Effector CD4-positive, alpha-beta T cell (primary cell): ENCODE data around the gene TGM1.
"Not testable (repeated sequence)": the region's sequence is repeated elsewhere in the genome, so short reads cannot be mapped to it uniquely, and the experiment has no call there.

Source experiments
- DNase-seq: peaks from one replicate; pipeline ENCODE4 v3.0.0-alpha.2; 2020

The TGM1 gene

DNA sequence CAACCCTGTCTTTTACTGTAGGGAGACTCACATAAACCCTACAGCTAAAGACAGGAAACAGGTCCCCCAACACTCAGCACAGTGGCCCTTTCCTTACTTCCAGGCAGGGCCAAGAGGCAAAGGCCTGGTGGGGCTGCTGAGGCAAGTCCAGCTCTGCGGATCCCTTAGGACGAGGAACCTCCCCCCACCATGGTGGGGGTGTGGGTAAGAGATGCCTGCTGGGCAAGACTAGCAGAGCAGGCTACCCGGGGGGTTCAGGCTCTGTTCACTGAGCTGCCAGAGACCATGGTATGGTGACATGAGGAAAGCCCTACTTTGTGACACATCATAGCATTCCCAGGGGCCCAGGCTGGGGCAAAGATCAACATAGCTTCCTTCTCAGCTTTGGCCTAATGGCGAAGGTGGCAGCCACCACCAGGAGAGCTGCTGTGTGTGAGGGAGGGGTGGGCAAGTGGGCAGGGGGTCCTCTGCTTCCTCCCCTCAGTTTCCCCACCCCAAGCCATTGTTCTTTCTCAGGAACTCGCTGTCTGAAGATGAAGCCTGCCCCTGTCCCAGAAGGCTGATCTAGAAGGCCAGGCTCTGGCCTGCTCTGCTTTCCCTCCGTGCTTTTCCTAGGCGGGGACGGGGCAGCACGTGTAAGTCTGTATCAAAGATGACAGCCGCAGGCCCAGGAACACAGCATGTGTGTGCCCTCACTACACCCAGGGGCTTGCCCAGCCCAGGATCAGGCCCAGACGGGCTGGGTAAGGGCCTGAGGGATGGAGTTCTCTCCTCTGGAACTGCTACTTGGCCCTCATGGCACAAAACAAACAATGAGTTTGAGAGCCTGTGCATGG is 10.5 kb downstream of the TGM1 start:
- no peak for DNase-seq

GRCh38 chr14:24251880-24252288 is 11.1 kb downstream of the TGM1 start:
- no peak for DNase-seq

DNA sequence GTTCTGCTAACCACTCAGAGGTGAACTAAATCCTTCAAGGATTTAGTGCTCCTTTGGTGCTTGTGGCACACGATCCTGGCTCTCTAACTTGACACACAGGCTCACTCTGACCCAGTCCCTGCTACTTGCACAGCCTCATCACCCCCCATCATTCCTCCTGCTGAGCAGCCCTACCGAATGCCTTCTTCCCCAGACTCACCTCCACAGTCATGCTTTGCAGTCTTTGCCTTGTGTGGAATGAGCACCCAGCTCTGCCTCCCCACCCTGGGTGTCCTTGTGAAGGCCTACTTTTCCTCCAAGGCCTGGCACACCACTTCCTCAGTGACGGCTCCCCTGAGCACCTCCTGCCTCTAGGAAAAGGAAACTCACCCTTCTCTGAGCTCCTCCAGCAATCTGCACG is 12.6 kb downstream of the TGM1 start:
- no peak for DNase-seq

DNA sequence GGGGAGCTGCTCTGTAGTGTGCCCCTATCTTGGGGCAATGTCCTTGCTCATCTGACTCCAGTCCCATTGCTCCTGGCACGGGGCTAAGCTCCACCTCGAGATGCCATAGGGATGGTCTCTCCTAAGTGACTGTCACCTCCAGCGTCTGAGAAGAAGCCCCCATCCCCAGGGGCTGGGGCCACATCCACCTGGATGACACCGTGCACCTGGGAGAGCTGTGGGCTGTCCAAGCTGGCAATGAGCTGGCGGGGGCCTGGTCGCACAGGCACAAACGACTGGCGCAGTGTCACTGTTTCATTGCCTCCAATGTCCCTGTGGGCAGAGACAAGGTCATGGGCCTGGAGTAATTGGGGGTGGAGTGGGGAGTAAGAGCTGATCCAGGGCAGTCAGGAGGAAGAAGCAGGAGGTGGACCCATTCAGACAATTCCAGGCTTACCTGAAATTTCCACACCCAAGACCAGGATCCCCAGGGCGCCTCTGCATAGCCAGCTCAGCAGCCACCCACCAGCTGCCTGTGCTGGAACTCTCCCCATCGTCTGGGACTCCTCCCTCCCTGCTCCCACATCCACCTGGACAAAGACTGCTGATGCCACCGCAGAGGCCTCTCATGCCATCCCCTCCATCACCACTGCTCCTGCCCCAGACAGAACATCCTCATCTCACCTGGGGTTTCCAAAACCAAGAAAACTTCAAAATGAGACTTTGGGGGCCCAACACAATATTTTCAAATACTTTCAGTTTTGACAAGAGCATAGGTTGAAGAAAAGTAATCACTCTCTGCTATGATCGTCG is 13.6 kb downstream of the TGM1 start:
- DNase-seq: no peak

DNA sequence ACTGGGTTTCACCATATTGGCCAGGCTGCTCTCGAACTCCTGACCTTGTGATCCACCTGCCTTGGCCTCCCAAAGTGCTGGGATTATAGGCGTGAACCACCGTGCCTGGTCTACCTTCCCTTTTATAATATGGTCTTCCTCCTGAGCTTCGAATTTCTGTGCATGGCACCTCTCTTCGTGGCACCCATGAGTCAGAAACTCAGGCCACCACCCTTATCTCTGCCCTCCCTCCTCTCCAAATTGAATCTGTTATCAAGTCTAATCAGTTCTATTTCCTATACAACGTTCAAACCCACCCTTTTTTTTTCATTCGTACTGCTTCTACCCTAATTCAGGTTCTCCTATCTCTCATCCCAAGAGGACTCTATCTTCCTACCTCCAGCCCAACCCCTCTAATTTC is 15.6 kb downstream of the TGM1 start:
- DNase-seq: no peak

DNA sequence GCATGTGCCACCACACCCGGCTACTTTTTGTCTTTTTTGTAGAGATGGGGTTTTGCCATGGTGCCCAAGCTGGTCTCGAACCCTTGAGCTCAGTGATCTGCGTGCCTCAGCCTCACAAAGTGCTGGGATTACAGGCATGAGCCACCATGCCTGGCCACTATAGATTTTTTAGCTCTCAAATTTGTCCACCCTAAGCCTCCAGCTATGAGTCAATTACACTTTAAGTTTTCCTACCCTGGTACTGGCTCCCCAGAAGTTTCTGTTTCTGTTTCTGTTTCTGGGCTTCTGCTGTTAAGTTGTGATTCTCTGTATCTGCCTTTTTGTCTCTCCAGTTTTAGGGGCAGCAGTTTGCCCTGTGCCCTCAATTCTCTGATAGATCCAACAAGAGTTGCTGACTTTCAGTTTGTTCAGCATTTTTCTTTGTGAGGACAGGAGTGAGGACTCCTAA is 16.2 kb downstream of the TGM1 start:
- no peak for DNase-seq

DNA sequence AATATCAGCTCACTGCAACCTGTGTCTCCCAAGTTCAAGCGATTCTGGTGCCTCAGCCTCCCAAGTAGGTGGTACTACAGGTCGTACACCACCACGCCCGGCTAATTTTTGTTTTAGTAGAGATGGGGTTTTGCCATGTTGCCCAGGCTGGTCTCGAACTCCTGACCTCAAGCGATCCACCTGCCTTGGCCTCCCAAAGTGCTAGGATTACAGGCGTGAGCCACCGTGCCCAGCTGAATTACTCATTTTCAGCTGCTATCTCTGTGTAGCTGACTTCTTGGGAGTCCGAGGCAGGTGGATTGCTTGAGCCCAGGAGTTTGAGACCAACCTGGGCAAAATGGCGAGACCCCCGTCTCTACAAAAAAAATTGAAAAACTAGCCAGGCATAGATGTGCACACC is 17.6 kb downstream of the TGM1 start:
- DNase-seq: not testable (repeated sequence)

DNA sequence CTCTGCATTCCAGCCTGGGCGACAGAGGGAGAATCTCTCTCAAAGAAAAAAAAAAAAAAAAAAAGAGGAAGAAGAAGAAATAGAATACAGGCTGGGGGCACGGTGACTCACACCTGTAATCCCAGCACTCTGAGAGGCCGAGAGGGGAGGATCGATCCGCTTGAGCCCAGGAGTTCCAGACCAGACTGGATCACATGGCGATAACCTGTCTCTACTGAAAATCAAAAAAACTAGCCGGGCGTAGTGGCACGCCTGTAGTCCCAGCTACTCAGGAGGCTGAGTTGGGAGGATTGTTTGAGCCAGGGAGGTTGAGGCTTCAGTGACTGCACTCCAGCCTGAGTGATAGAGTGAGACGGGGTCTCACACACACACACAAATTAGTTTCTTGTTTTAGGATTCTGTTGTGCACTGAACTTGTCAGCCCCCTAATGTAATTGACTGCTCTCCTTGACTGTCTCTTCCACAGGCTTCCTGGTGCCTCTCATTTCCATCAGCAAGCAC is 19.6 kb downstream of the TGM1 start:
- no peak for DNase-seq

GRCh38 chr14:24241829-24242443 is 21.0 kb downstream of the TGM1 start:
- peak; percentile 92 for DNase-seq

GRCh38 chr14:24240110-24240918 is 22.7 kb downstream of the TGM1 start:
- DNase-seq: no peak

- DNase-seq: no peak
These were observed 24.4 kb downstream of the TGM1 start for GRCh38 chr14:24238527-24239037.

DNA sequence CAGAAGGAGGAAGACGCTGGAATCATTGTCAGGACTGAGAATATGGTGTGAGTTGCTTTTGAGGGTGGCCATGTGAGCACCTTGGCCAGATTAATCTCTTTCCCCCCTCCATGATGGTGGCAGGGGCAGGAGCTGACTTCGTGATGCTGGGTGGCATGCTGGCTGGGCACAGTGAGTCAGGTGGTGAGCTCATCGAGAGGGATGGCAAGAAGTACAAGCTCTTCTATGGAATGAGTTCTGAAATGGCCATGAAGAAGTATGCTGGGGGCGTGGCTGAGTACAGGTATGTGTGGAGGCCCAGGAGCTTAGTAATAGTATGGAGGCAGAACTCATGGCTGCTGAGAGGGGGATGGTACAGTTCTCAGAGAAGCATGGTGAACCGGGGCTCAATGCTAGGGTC is 24.9 kb downstream of the TGM1 start:
- DNase-seq: no peak

- DNase-seq: no peak
These were observed 25.5 kb downstream of the TGM1 start for GRCh38 chr14:24237463-24237955.

- DNase-seq: no peak
These were observed 26.1 kb downstream of the TGM1 start for GRCh38 chr14:24236689-24237462.

DNA sequence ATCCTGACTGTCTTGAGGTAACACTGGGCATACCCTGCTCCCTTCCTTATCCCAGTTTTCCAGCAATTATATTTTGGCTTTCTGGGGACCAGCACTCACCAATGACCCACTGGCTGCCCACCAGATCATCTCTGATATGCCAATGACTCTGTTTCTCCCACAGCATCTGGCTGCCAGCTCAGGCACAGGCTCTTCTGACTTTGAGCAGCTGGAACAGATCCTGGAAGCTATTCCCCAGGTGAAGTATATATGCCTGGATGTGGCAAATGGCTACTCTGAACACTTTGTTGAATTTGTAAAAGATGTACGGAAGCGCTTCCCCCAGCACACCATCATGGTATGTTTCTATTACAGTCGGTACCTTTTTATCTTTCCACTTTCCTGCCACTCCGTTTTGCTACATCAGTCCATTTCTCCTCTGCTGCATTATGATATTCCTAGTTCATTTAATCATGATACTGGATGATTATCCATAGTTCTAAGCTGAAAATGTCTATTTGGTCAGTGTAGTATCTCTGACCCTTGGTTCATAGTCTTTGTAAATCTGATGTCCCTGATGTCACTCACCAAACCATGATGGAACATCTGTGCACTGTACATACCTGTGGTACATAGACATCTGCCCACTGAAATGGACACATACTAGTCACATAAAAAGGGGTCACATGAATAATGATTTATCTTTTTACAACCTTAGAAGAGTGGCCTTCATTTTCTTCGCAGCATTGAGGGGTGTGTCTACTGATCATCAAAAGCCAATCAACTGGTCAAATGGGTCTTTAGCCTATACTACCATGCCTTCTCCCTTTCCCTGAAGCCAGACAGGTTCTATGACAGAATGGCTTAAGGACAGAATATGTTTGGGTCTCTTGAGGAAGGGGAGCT is 26.9 kb downstream of the TGM1 start:
- DNase-seq: no peak

- DNase-seq: no peak
These were observed 28.6 kb downstream of the TGM1 start for GRCh38 chr14:24234095-24235005.

- DNase-seq: no peak
These were observed 29.5 kb downstream of the TGM1 start for GRCh38 chr14:24233538-24233866.

- no peak for DNase-seq
These were observed 30.1 kb downstream of the TGM1 start, which contains the start of gene GMPR2 for GRCh38 chr14:24232645-24233537. GMPR2 (plus strand) TSS chr14:24232929; CDS start chr14:24233254, 325 bp downstream.
